ENCODE results near the gene CSK.

DNA sequence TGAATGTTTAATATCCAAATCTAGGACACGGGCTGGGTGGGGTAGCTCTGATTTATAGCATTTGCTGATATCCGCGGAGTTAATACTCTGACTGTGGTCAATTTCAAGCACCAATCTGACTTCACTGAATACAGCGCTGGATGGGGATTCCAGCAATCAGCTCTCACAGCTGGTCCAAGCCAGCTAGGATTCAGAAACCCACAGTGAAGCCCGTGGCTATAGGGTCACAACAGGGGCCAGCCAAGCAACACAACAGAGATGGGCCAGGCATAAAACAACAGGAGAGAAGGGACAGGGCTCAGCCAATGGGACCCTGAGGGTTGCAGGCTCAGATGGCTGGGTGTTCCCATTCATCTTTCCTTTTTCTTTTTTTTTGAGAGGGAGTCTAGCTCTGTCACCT, 25.4 kb downstream of the CSK start:
- TF ChIP-seq SPI1 (IDR thresholded peaks at IDR 0.05; ENCODE audit: low read depth, low read length) (no peak), POLR2A (IDR thresholded peaks at IDR 0.05; ENCODE audit: low read depth, low read length) (no peak), POLR2AphosphoS5 (IDR thresholded peaks at IDR 0.05; ENCODE audit: low read depth, low read length) (no peak), TAF1 (IDR thresholded peaks at IDR 0.05; ENCODE audit: low read depth, low read length) (no peak)

Measured in GM12891 (cell line).